GM18907 (cell line): ENCODE measurements around the gene ATG4B.

Experiments
- ATAC-seq: cut with Tn5 transposase; IDR thresholded peaks from one replicate; pipeline ENCODE4 v1.9.1; 2021; ENCODE audit warnings: mild to moderate bottlenecking, moderate library complexity; ENCODE audit not compliant: unreplicated experiment

ATG4B gene

GRCh38 chr2:241637795-241638660 is 535 bp downstream of the ATG4B start:
- ATAC-seq, result peak; percentile 17

DNA sequence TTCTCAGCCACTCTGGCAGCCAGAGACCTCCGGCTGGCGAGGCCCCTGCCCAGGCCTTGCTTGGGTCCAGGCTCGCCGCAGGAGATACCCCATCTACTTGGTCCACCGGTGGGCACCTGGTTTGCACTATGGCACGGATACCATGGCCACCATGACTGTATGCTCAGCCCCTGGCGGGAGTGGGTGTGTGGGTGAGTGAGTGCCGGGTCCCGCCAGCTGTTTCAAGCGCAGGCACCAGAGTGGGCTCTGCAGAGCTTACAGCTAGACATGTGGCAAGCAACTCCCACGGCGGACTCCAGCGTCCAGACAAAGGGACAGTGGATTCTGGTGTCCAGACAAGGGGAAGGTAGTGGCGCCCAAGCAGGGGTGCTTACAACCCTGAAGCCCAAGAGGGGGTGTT is 1.4 kb downstream of the ATG4B start:
- ATAC-seq, result no peak

DNA sequence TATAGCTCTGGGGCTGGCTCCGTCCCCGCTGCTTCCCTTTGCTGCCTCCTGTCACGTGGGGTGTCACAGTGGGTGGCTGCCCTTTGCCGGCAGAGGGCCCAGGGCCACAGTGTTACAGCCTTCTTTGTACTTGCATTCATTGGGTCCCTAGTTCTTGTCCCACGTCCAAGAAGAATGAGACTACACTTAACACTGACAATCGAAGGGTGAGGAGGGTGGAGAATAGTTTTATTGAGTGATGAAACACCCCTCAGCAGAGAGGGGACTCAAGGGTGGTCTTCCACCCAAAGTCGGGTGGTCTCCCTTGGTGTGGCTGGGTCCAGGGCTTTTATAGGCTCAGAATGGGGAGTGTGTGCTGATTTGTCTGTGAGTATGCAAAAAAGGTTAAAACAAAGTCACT is 1.9 kb downstream of the ATG4B start:
- ATAC-seq, result no peak

DNA sequence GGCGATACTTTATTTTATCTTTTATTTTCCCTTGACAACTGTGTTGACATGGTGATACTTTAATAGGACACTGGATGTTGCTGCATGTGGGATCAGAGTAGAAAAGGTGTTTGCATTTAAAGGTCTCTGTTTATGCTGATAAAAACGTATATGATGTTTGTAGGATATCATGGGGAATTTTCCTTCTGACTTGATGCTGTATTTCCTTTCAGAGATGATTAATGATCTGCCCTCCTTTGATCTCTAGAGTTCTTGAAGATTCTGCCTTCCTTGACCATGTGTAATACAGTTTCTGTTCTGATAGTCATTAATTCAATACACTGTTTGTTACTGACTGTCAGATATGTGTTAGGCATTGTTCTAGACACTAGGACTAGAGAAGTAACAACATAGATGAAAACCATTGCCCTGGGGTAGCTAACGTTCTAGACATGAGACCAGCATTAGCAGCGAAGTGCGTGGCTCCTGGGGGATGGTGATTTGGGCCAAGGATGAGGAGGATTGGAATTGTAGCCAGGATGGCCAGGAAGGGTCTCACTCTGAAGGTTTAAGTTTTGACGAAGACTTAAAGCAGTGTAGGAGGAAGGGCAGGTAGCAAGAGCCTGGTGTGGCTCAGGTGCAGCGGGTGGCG is 2.8 kb downstream of the ATG4B start:
- no peak for ATAC-seq

- ATAC-seq, result no peak
These were observed 4.1 kb downstream of the ATG4B start for GRCh38 chr2:241641631-241642030.

DNA sequence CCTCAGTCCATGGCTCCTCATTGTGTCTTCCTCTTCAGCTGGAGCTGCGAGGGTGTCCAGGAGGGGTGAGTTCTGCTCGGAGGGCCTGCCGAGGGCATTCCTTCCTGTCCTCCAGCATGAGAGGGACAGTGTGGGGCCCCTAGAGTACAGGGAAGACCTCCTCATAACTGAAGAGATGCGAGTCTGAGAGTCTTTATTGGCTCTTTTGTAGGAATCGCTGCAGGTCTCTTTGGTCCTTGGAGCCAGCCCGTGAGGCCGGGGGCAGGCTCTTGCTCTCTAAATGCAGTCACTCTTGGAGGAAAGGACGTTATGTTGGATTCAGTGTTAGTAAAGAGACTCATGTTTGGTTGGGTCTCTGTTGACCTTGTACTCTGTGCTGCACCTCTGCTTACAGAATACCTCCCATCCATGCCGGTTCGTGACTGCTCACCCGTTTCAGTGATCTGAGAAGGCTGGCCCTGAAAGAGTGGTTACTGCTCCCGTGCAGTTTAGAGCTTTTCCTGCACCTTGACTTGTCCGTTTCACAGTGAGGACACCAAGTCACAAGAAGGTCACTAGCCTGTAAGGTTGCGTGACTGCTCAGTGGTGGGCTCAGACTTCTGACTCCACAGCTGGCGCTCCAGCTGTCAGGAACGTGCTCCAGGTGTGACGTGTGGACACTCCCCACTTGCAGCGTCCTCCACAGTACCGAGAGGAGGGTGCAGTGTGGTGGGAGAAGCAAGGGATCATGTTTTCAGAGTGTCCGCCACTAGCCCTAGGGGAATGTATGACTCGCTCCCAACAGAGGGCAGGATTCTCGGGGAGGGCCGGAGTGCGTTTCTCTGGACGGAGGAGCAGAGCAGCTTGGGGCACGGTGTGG is 7.8 kb downstream of the ATG4B start:
- ATAC-seq, result no peak

DNA sequence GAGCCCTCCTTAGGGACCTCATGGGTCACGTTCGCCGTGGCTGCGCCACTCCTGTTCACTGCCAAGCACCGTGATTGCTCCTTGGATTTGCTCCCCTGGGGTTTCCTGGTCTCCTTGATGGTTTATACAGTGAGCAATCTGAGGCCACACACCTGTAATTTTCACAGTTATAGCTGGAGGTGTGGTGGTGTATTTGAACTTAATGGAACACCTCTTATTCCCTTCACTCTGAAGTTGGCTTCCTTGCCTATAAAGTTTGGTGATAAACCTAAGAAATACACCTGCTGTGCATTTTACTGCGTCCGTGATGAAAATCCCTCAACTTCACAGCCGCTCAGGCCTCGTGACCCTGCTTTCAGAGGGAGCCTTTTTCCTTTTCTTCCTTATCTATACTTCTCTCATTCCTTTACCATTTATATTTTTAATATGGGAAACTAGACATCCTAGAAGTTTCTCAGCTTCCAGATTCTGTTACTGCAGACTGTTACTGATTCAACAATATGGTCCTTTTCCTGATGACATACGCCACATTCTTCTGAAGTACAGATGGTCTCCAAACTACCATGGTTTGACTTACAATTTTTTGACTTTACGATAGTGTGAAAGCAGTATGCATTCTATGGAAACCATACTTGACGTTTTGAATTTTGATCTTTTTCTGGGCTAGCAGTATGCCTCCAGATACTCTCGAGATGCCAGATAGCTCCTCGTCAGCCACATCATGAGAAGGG is 8.6 kb downstream of the ATG4B start:
- ATAC-seq, result no peak

- ATAC-seq, result no peak
These were observed 11.0 kb downstream of the ATG4B start for GRCh38 chr2:241648453-241648852.

DNA sequence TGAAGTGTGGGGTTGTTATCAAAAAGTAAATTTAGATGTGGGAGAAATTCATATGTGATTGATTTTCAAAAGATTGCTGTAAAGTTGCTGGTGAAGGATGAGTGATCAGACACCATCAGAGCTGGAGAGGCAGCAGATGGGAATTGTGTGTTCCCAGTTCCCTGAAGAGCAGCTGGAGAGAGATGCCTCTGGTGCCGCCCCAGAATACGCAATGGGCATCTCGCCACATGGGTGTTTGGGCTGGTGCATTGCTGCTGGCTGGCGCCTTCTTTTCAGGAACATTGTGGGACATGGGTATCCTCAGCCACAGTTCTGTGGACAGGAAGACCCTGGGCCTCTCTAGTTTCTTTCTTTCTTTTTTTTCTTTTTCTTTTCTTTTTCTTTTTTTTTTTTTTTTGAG is 11.9 kb downstream of the ATG4B start:
- ATAC-seq, result no peak

DNA sequence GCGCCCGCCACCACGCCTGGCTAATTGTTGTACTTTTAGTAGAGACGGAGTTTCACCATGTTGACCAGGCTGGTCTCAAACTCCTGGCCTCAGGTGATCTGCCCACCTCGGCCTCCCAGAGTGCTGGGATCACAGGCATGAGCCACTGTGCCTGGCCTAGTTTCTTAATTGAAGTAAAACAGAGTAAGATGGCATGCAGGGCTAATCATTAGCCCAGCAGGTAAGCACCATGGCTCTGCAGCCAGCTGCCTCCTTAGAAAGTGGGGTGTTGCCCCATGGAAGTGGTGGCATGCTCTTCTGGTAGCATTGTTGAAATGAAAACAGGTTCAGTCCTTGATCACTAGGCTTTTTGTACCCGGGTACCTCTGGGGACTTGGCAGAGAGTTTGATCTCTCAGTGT is 12.4 kb downstream of the ATG4B start:
- ATAC-seq, result no peak

- no peak for ATAC-seq
These were observed 14.6 kb downstream of the ATG4B start for GRCh38 chr2:241652142-241652541.

DNA sequence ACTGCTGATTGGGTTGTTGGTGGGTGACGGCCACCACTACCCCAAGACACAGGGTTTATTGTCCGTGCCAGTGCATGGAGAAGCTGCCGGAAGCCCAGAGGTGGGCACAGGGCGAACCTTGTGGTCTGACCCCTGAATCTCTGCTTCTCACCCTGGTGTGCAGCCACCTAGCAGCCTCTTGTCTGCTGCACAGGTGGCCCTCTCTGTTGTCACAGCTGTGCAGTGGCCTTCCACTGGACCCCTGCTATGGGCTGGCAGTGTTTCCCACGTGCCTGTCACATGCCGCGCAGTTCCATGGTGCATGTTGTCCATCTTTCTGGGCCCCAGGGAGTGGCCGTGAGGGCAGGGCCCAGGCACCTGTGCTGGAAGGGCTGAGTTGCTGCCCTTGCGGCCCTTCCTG is 15.2 kb downstream of the ATG4B start:
- no peak for ATAC-seq

DNA sequence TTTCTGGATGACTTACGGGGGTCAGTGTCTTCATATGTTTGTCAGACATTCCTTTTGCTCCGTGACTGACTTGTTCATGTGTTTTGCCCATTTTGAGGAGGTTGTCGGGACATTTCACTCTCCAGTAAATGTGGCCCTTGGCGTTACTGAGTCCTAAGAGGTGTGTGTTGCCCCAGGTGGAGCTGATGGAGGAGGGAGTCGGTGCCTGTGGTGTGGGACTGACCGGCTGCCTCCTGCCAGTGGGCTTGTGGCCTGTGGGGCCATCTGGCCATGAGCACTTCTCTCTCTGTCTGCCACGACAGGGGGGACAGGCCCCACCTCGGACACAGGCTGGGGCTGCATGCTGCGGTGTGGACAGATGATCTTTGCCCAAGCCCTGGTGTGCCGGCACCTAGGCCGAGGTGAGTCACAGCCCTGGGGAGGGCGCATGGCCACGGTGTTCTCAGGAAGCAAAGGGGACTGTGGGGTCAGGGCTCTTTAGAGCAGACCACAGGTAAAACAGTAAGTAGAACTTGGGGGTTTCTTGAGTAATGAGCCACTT is 15.8 kb downstream of the ATG4B start:
- ATAC-seq, result no peak

GRCh38 chr2:241654551-241654950 is 17.1 kb downstream of the ATG4B start:
- ATAC-seq, result no peak

DNA sequence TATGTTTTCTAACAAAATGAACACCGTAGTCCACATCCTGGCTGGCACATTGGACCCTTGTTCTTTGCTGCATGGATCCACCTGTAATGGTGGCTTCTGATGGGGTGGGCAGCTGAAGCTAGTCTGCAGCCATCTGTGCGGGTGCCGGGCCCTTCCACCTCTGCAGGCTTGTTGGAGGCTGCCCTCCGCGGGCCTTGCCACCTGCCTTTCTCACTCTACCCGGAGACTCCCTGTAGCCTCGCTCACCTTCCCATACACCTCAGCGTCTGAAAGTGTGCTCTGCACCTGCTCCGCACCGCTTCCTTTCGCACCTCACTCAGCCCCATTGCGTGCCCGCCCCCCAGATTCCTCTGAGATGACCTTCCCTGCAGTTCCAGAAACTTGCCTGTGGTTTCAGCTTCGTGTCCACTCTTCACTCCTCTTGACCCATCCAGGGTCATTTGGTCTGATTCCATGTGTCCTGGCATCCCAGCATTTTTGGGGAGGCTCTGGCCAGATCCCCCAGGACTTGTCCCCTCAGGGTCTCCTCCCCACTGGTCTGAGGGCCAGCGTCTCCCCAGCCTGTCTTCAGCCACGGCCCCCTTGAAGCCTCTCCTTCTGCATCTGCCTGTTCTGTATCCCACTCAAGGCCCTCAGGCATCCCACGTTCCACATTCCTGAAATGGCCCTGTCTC is 18.2 kb downstream of the ATG4B start:
- no peak for ATAC-seq

GRCh38 chr2:241656190-241656741 is 18.8 kb downstream of the ATG4B start:
- ATAC-seq, result no peak

- no peak for ATAC-seq
These were observed 20.3 kb downstream of the ATG4B start for GRCh38 chr2:241657786-241658254.

DNA sequence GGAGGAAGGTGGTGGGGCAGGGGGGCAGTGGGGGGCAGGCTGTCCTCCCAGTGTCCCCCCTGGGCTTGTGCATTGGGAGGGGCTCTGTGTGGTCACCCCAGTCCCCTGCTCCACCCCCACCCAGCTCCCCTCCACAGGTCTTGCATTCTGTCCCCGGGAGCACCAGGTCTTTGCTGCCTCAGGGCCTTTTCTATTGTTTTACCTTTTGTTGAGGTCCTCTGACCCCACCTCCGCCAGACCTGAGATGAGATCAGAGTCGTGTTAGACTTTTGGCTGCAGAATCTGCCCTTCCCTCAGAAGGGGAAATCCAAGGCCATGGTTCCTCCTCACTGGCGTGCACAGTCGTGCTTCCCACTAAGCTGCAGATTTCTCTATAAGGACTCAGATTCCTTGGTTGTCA is 20.8 kb downstream of the ATG4B start:
- ATAC-seq, result no peak

GRCh38 chr2:241659150-241659739 is 21.8 kb downstream of the ATG4B start:
- no peak for ATAC-seq
